ENCODE data around the gene YKT6. TPM values are rescaled to one million over a fixed set of nuclear protein-coding genes. Genes with fewer than 3 reads are reported as not detected.

YKT6 gene
- total and polyA plus RNA-seq, 2 donors (not counting 1 experiment from before 2014, with no cell fraction given): 36.5 to 62.3 TPM

GRCh38 chr7:44236333-44236728 lies 35.6 kb downstream of the YKT6 start:
- H3K36me3 ChIP-seq (replicated peaks in 1 of 2; ENCODE audit: control extremely low read depth in 1 of 2, control insufficient read depth in 1 of 2, extremely low read depth in 1 of 2, insufficient read depth in 2 of 2, low read length in 1 of 2): no peaks in the 10 kb centered on the region
- no peaks in the 10 kb centered on the region for H3K9me3 Mint-ChIP-seq (ENCODE audit: insufficient read depth)
- H3K4me1 ChIP-seq (ENCODE audit: control insufficient read depth in 2 of 2, insufficient read depth in 2 of 2, low read length in 2 of 2): peaks cover 3 to 6% of the 10 kb centered on the region in 2 donors
- no peak overlapping the region for H3K4me2 ChIP-seq (replicated peaks; ENCODE audit: low read depth, low read length, poor library complexity, severe bottlenecking)
- DNase-seq (no peak), ATAC-seq (ENCODE audit: low read depth) (no peak)
- no peaks in the 10 kb centered on the region for H3K27me3 ChIP-seq (replicated peaks in 1 of 4; ENCODE audit: control extremely low read depth in 1 of 4, control insufficient read depth in 3 of 4, insufficient read depth in 4 of 4, low read length in 3 of 4)
- no peaks in the 10 kb centered on the region for H3K79me2 ChIP-seq (ENCODE audit: control insufficient read depth, insufficient read depth, low read length)
- H3K27ac ChIP-seq (ENCODE audit: low read length in 2 of 2): no peak overlapping the region
- 80% methylated on average over 4 of the region's 4 CpGs for WGBS (ENCODE audit: insufficient coverage)
- H3K9me3 ChIP-seq (ENCODE audit: control extremely low read depth in 1 of 3, control insufficient read depth in 2 of 3, insufficient read depth in 1 of 3, low read length in 2 of 3): no peaks in the 10 kb centered on the region
- H3K4me3 Mint-ChIP-seq: no peak overlapping the region
- H3K4me3 ChIP-seq (ENCODE audit: control extremely low read depth in 1 of 5, extremely low read depth in 1 of 5, insufficient read depth in 1 of 5, low read depth in 2 of 5, low read length in 4 of 5): no peak overlapping the region
- TF ChIP-seq EZH2 (IDR thresholded peaks at IDR 0.05; ENCODE audit: borderline replicate concordance, insufficient read depth, low read depth, low read length, poor library complexity, severe bottlenecking) (no peak), CTCF (IDR thresholded peaks at IDR 0.05) (no peak)
- intact Hi-C loops (cut with micrococcal nuclease): no loop called here
- ChIA-PET POLR2A (no interaction called here), CTCF (interaction anchor here (0.6 to 1.2 kb wide), 3 partner anchors 242 to 675 kb away, joined by 3 read pairs; no protein-coding TSS in a partner anchor)
- H3K9ac ChIP-seq (ENCODE audit: low read length): no peak overlapping the region
- H4K20me1 ChIP-seq (ENCODE audit: control insufficient read depth, insufficient read depth, low read length, poor library complexity, severe bottlenecking): no peaks in the 10 kb centered on the region
- peaks cover 3% of the 10 kb centered on the region for H3K27me3 Mint-ChIP-seq
- H3K4me1 Mint-ChIP-seq: peaks cover 3% of the 10 kb centered on the region
- no peak overlapping the region for H2AFZ ChIP-seq (ENCODE audit: insufficient read depth, low read depth, low read length, poor library complexity, severe bottlenecking)
- no peak overlapping the region for H3K27ac Mint-ChIP-seq

DNA sequence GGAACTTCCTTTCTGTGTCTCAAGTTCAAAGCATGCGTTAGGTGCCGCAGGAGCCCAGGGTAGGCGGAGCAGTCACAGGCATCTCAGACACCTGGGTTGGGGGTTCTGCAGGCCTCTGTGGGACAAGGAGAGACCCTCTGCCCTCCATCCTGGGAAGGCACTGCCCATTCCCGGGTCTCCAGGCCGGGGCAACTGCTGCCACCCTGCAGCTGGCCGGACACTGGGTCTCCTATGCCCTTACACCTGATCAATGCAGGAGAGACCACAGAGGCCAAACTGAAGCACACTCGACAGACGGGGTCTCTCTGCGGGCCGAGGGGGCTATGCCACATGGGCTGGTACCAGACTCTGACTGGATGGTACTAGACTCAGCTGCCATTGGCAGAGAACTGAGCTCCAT lies 36.9 kb downstream of the YKT6 start:
- Mint-ChIP-seq H3K9me3 (ENCODE audit: insufficient read depth) (no peaks in the 10 kb centered on the region), H3K4me1 (peaks cover 3% of the 10 kb centered on the region), H3K27me3 (peaks cover 3% of the 10 kb centered on the region), H3K27ac (no peak overlapping the region), H3K4me3 (no peak overlapping the region)
- DNase-seq (no peak), ATAC-seq (ENCODE audit: low read depth) (no peak)
- Histone ChIP-seq H3K9me3 (ENCODE audit: control extremely low read depth in 1 of 3, control insufficient read depth in 2 of 3, insufficient read depth in 1 of 3, low read length in 2 of 3) (no peaks in the 10 kb centered on the region), H3K4me2 (replicated peaks; ENCODE audit: low read depth, low read length, poor library complexity, severe bottlenecking) (no peak overlapping the region), H3K9ac (ENCODE audit: low read length) (no peak overlapping the region), H3K27ac (ENCODE audit: low read length in 2 of 2) (no peak overlapping the region), H3K4me1 (ENCODE audit: control insufficient read depth in 2 of 2, insufficient read depth in 2 of 2, low read length in 2 of 2) (peaks cover 3 to 7% of the 10 kb centered on the region in 2 donors), H4K20me1 (ENCODE audit: control insufficient read depth, insufficient read depth, low read length, poor library complexity, severe bottlenecking) (no peaks in the 10 kb centered on the region), H3K4me3 (ENCODE audit: control extremely low read depth in 1 of 5, extremely low read depth in 1 of 5, insufficient read depth in 1 of 5, low read depth in 2 of 5, low read length in 4 of 5) (no peak overlapping the region), H3K27me3 (replicated peaks in 1 of 4; ENCODE audit: control extremely low read depth in 1 of 4, control insufficient read depth in 3 of 4, insufficient read depth in 4 of 4, low read length in 3 of 4) (no peaks in the 10 kb centered on the region), H3K79me2 (ENCODE audit: control insufficient read depth, insufficient read depth, low read length) (no peaks in the 10 kb centered on the region), H3K36me3 (replicated peaks in 1 of 2; ENCODE audit: control extremely low read depth in 1 of 2, control insufficient read depth in 1 of 2, extremely low read depth in 1 of 2, insufficient read depth in 2 of 2, low read length in 1 of 2) (no peaks in the 10 kb centered on the region), H2AFZ (ENCODE audit: insufficient read depth, low read depth, low read length, poor library complexity, severe bottlenecking) (no peak overlapping the region)
- ChIA-PET CTCF (no interaction called here), POLR2A (no interaction called here)
- WGBS (ENCODE audit: insufficient coverage): 95% methylated on average over 10 of the region's 10 CpGs
- intact Hi-C loops (cut with micrococcal nuclease): no loop called here
- TF ChIP-seq EZH2 (IDR thresholded peaks at IDR 0.05; ENCODE audit: borderline replicate concordance, insufficient read depth, low read depth, low read length, poor library complexity, severe bottlenecking) (no peak), CTCF (IDR thresholded peaks at IDR 0.05) (no peak)

Data from B cell (primary cell).